HCT116 (cell line): Measurements from ENCODE around the gene ZSWIM4. TPM values are rescaled to one million over a fixed set of nuclear protein-coding genes. Genes with fewer than 3 reads are reported as not detected.
"Not testable (repeated sequence)": the region's sequence is repeated elsewhere in the genome, so short reads cannot be mapped to it uniquely, and the experiment has no call there.

Experiments used
- ATAC-seq: fragments of 200-7000 bp; cut with Tn5 transposase; 2 replicates; pipeline ENCODE4 v1.9.1; 2020; ENCODE audit warnings: mild to moderate bottlenecking, moderate library complexity
- BruUV-seq: library from RNA; stranded (reverse); fragments of 400-500 nt; replicated peaks from 2 replicates; lab custom pipeline; 2021; lab: Mats Ljungman, UMichigan
- CTCF ChIA-PET: fragments of 300-600 bp; sonication (Branson Sonifier 250); formaldehyde crosslinking; loops from one replicate; lab custom pipeline; 2021; ENCODE audit warnings: antibody characterized with exemption; lab: Charles Lee
- POLR2A ChIA-PET: fragments of 300-600, 350-600 bp; sonication (Branson Sonifier 250); formaldehyde crosslinking; loops from one replicate; lab custom pipeline; 2021; ENCODE audit warnings: antibody characterized with exemption; lab: Charles Lee
- RAD21 ChIA-PET, 2 experiments: fragments of 300-600 bp; sonication (Branson Sonifier 250); formaldehyde crosslinking; loops; one replicate each; lab custom pipeline; 2023; ENCODE audit warnings: low total read pairs in 2 of 2; ENCODE audit not compliant: uncharacterized antibody in 2 of 2, unreplicated experiment in 2 of 2, low non-redundant PET in 1 of 2; lab: Charles Lee
- DNase-seq: peaks from one replicate; pipeline ENCODE4 v3.0.0-alpha.2; 2010; ENCODE audit warnings: low read depth, low spot score
- H2AFZ ChIP-seq: fragments of 200-600 bp; shearing (Covaris generic), sonication (generic); 2 replicates; pipeline ENCODE4 v1.6.1; 2017; ENCODE audit warnings: low read depth, mixed run types, mixed read lengths, antibody characterized with exemption, low read length; ENCODE audit not compliant: poor library complexity, severe bottlenecking
- H3K27ac ChIP-seq: 2 replicates; pipeline ENCODE4 v1.5.1; 2012; ENCODE audit warnings: low read depth, low read length
- H3K27me3 ChIP-seq: fragments of 200-600 bp; sonication (generic); 2 replicates; pipeline ENCODE4 v1.6.1; 2016; ENCODE audit warnings: mixed run types, low read length, mixed read lengths; ENCODE audit not compliant: insufficient read depth
- H3K36me3 ChIP-seq, 2 experiments: fragments of 200-500 bp in 1 of 2; fragments of 200-600 bp in 1 of 2; sonication (Bioruptor generic) in 1 of 2; sonication (generic) in 1 of 2; 2 replicates each; pipeline versions ENCODE4 v1.5.1 to v1.6.1; 2014 to 2016; ENCODE audit warnings: low read length in 2 of 2, inconsistent platforms in 1 of 2, mixed read lengths in 1 of 2, mixed run types in 1 of 2; ENCODE audit not compliant: insufficient read depth in 2 of 2, control insufficient read depth in 1 of 2
- H3K4me1 ChIP-seq, 2 experiments: fragments of 200-600 bp in 1 of 2; sonication (generic) in 1 of 2; 2 replicates each; pipeline versions ENCODE4 v1.5.1 to v1.6.1; 2012 to 2017; ENCODE audit warnings: low read length in 2 of 2, inconsistent platforms in 1 of 2, mild to moderate bottlenecking in 1 of 2, mixed read lengths in 1 of 2, mixed run types in 1 of 2, moderate library complexity in 1 of 2; ENCODE audit not compliant: insufficient read depth in 2 of 2, control insufficient read depth in 1 of 2
- H3K4me2 ChIP-seq: fragments of 200-600 bp; sonication (generic); 2 replicates; pipeline ENCODE4 v1.6.1; 2017; ENCODE audit warnings: mixed run types, low read length, mixed read lengths
- H3K4me3 ChIP-seq, 2 experiments: fragments of 200-600 bp in 1 of 2; sonication (generic) in 1 of 2; replicated peaks in 1 of 2; 2 replicates each; pipeline ENCODE4 v1.5.1; 2011 to 2016; ENCODE audit warnings: low read length in 2 of 2, control low read depth in 1 of 2, low read depth in 1 of 2, mild to moderate bottlenecking in 1 of 2, mixed read lengths in 1 of 2, mixed run types in 1 of 2
- H3K79me2 ChIP-seq: fragments of 200-600 bp; sonication (generic); 2 replicates; pipeline ENCODE4 v1.6.1; 2017; ENCODE audit warnings: mild to moderate bottlenecking, mixed run types, low read length, moderate library complexity, mixed read lengths; ENCODE audit not compliant: insufficient read depth
- H3K9ac ChIP-seq: fragments of 200-600 bp; sonication (generic); 2 replicates; pipeline ENCODE4 v1.6.1; 2016; ENCODE audit warnings: low read length, mixed read lengths
- H3K9me2 ChIP-seq: fragments of 200-600 bp; sonication (generic), shearing (Covaris generic); 2 replicates; pipeline ENCODE4 v1.6.1; 2017; ENCODE audit warnings: mixed run types, mild to moderate bottlenecking, moderate library complexity; ENCODE audit not compliant: insufficient read depth
- H3K9me3 ChIP-seq, 2 experiments: fragments of 200-500 bp in 1 of 2; fragments of 200-600 bp in 1 of 2; sonication (Bioruptor generic) in 1 of 2; sonication (generic) in 1 of 2; 2 replicates each; pipeline ENCODE4 v1.6.1; 2014 to 2017; ENCODE audit warnings: low read length in 2 of 2, mixed read lengths in 2 of 2, inconsistent platforms in 1 of 2, low read depth in 1 of 2, mild to moderate bottlenecking in 1 of 2, mixed run types in 1 of 2, moderate library complexity in 1 of 2; ENCODE audit not compliant: control insufficient read depth in 1 of 2, insufficient read depth in 1 of 2
- H4K20me1 ChIP-seq: fragments of 200-600 bp; sonication (generic), shearing (Covaris generic); 2 replicates; pipeline ENCODE4 v1.6.1; 2017; ENCODE audit warnings: mixed run types, mild to moderate bottlenecking, moderate library complexity; ENCODE audit not compliant: insufficient read depth
- CBX3 ChIP-seq: IDR thresholded peaks from 2 replicates; pipeline ENCODE4 v1.6.1; 2012; ENCODE audit warnings: low read depth
- CEBPB ChIP-seq: IDR thresholded peaks from 2 replicates; pipeline ENCODE4 v1.6.1; 2012; ENCODE audit warnings: low read depth
- EGR1 ChIP-seq: IDR thresholded peaks from 2 replicates; pipeline ENCODE4 v1.6.1; 2012; ENCODE audit warnings: low read depth
- ELF1 ChIP-seq: IDR thresholded peaks from 2 replicates; pipeline ENCODE4 v1.6.1; 2012; ENCODE audit warnings: low read depth, borderline replicate concordance
- EZH2 ChIP-seq: fragments of 200-600 bp; sonication (generic); IDR thresholded peaks from 2 replicates; pipeline ENCODE4 v1.6.1; 2017; ENCODE audit warnings: antibody characterized with exemption, mixed run types
- EZH2phosphoT487 ChIP-seq: fragments of 200-600 bp; IDR thresholded peaks from 2 replicates; pipeline ENCODE4 v1.6.1; 2018; ENCODE audit warnings: antibody characterized with exemption, borderline replicate concordance
- FOSL1 ChIP-seq: IDR thresholded peaks from 2 replicates; pipeline ENCODE4 v1.6.1; 2012; ENCODE audit warnings: low read depth
- JUND ChIP-seq: IDR thresholded peaks from 2 replicates; pipeline ENCODE4 v1.6.1; 2012
- POLR2A ChIP-seq: IDR thresholded peaks from 2 replicates; pipeline ENCODE4 v1.7.0; 2011; ENCODE audit warnings: borderline replicate concordance; ENCODE audit not compliant: insufficient read depth, insufficient read length; ENCODE audit errors: extremely low read depth
- POLR2AphosphoS5 ChIP-seq: IDR thresholded peaks from 2 replicates; pipeline ENCODE4 v1.6.1; 2011; ENCODE audit warnings: mild to moderate bottlenecking, low read depth, low read length, moderate library complexity
- RAD21 ChIP-seq: IDR thresholded peaks from 2 replicates; pipeline ENCODE4 v1.6.1; 2012; ENCODE audit warnings: low read depth, mild to moderate bottlenecking
- REST ChIP-seq: IDR thresholded peaks from 2 replicates; pipeline ENCODE4 v1.6.1; 2012; ENCODE audit warnings: low read depth
- SP1 ChIP-seq: IDR thresholded peaks from 2 replicates; pipeline ENCODE4 v1.6.1; 2012; ENCODE audit warnings: low read depth
- ZBTB33 ChIP-seq: IDR thresholded peaks from 2 replicates; pipeline ENCODE4 v1.6.1; 2011; ENCODE audit warnings: mild to moderate bottlenecking, low read length, moderate library complexity; ENCODE audit not compliant: insufficient replicate concordance; ENCODE audit errors: extremely low read depth
- ZFX ChIP-seq: fragments of 450-650 bp; IDR thresholded peaks from 2 replicates; pipeline ENCODE4 v1.6.1; 2017
- ZNF274 ChIP-seq: fragments of 200-500 bp; sonication (Bioruptor generic); IDR thresholded peaks from 2 replicates; pipeline ENCODE4 v1.6.1; 2014; ENCODE audit warnings: mild to moderate bottlenecking, low read depth, low read length, inconsistent platforms
- intact Hi-C: fragments of 100-400 bp; cut with micrococcal nuclease; formaldehyde crosslinking; loops from 2 replicates; pipeline ENCODE4 v1.10.0; 2022
- total RNA-seq: library from RNA; stranded (reverse); gene quantifications from one replicate; pipeline ENCODE4 v1.2.1, GENCODE V29; 2021; ENCODE audit not compliant: unreplicated experiment
- TF ChIP-seq, protein P1 (sequence below): IDR thresholded peaks from 2 replicates; pipeline ENCODE4 v1.6.1; 2012
- TF ChIP-seq, protein P2 (sequence below): IDR thresholded peaks from 2 replicates; pipeline ENCODE4 v1.6.1; 2012

The ZSWIM4 gene
- total RNA-seq, 1 experiment from 2014 or later = 9.8 TPM

DNA sequence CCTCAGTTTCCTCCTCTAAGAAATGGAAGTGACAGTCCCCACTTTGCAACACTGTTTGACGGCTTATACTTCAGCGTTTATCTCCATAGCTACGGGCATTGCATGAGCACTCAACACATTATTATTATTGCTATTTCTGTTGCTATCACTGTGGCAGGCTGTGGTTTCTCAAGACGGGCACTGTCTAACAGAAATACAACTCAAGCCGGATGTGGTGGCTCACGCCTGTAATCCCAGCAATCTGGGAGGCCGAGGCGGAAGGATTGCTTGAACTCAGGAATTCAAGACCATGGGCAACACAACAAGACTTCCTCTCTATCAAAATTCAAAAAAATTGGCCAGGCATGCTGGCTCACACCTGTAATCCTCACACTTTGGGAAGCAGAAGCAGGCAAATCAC is 4.9 kb upstream of the ZSWIM4 start:
- BruUV-seq = no TSS peak
- no peak for TF ChIP-seq SP1
- no peak for TF ChIP-seq POLR2A
- TF ChIP-seq REST = no peak
- no peak for TF ChIP-seq RAD21
- TF ChIP-seq, protein P1, sequence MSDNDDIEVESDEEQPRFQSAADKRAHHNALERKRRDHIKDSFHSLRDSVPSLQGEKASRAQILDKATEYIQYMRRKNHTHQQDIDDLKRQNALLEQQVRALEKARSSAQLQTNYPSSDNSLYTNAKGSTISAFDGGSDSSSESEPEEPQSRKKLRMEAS = no peak
- no peak for TF ChIP-seq POLR2AphosphoS5
- TF ChIP-seq ELF1 = no peak
- TF ChIP-seq, protein P2, sequence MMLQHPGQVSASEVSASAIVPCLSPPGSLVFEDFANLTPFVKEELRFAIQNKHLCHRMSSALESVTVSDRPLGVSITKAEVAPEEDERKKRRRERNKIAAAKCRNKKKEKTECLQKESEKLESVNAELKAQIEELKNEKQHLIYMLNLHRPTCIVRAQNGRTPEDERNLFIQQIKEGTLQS = no peak
- no peak for TF ChIP-seq ZBTB33
- no peak for TF ChIP-seq CEBPB
- no peak for TF ChIP-seq CBX3
- no peak for TF ChIP-seq EZH2phosphoT487
- no peak for TF ChIP-seq EGR1
- TF ChIP-seq ZFX = no peak
- no peak for TF ChIP-seq JUND
- TF ChIP-seq FOSL1 = no peak
- TF ChIP-seq EZH2 = no peak
- TF ChIP-seq ZNF274 = no peak
- intact Hi-C loops = no loop called here

DNA sequence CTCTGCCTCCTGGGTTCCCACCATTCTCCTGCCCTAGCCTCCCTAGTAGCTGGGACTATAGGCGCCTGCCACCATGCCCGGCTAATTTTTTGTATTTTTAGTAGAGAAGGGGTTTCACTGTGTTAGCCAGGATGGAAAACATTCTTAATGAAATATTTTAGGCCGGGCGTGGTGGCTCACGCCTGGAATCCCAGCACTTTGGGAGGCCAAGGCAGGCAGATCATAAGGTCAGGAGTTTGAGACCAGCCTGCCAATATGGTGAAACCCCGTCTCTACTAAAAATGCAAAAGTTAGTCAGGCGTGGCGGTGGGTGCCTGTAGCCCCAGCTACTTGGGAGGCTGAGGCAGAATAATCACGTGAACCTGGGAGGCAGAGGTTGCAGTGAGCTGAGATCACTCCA is 1.9 kb upstream of the ZSWIM4 start:
- RAD21 ChIA-PET, H3K9me3 ChIP-seq, H4K20me1 ChIP-seq, ATAC-seq, BruUV-seq, H2AFZ ChIP-seq, intact Hi-C loops, POLR2A ChIA-PET, H3K79me2 ChIP-seq, H3K27me3 ChIP-seq, H3K9me2 ChIP-seq, H3K36me3 ChIP-seq, DNase-seq: not testable (repeated sequence)
- H3K9ac ChIP-seq = peak overlapping the region; percentile 76
- H3K4me2 ChIP-seq = peak overlapping the region; percentile 96
- H3K4me1 ChIP-seq = peaks cover 37 to 56% of the 10 kb centered on the region in 2 experiments
- H3K4me3 ChIP-seq = 0 out of 4 replicates have a peak overlapping the region, but pooled peaks of 1 of the 2 experiments have one; percentile 76
- CTCF ChIA-PET = interaction anchor here (1.2 to 2.7 kb wide), 3 partner anchors 8 to 65 kb away, joined by 3 to 10 read pairs (median 3); no protein-coding TSS in a partner anchor
- H3K27ac ChIP-seq = peak overlapping the region; percentile 81

More for the DNA sequence above, 4.9 kb upstream of the ZSWIM4 start:
- H3K9me2 ChIP-seq = no peaks in the 10 kb centered on the region
- H3K4me3 ChIP-seq = no peak overlapping the region
- no peaks in the 10 kb centered on the region for H3K9me3 ChIP-seq
- RAD21 ChIA-PET = interaction anchor here in 1 of 2 experiments (0.6 kb wide), 1 partner anchor 527 kb away, joined by 5 read pairs; no protein-coding TSS in a partner anchor
- H3K9ac ChIP-seq = no peak overlapping the region
- no peaks in the 10 kb centered on the region for H4K20me1 ChIP-seq
- no peak overlapping the region for H3K27ac ChIP-seq
- H2AFZ ChIP-seq = no peak overlapping the region
- peaks cover 25 to 54% of the 10 kb centered on the region in 2 experiments for H3K4me1 ChIP-seq
- H3K4me2 ChIP-seq = no peak overlapping the region
- CTCF ChIA-PET = no interaction called here
- ATAC-seq = no peak
- no peaks in the 10 kb centered on the region for H3K27me3 ChIP-seq
- DNase-seq = no peak
- no peaks in the 10 kb centered on the region for H3K79me2 ChIP-seq
- POLR2A ChIA-PET = no interaction called here
- no peaks in the 10 kb centered on the region for H3K36me3 ChIP-seq
